Activated T-helper 1 cell treated with anti-CD3 and anti-CD28 coated beads, Interleukin-2, amount 50 U/mL, for 16 hours (primary cell): ENCODE measurements around the gene MBIP.

ENCODE experiments used
- DNase-seq, 2 donors: peaks; one replicate each; pipeline ENCODE4 v3.0.0-alpha.2; 2020; ENCODE audit warnings: low read depth in 1 of 2, low spot score in 1 of 2

The MBIP gene

GRCh38 chr14:36313898-36314297 is 6.5 kb downstream of the MBIP start:
- DNase-seq = no peak

- DNase-seq = no peak
These were observed 7.2 kb downstream of the MBIP start for GRCh38 chr14:36313206-36313605.

GRCh38 chr14:36306836-36307235 is 13.6 kb downstream of the MBIP start:
- DNase-seq = no peak

- no peak for DNase-seq
These were observed 15.5 kb downstream of the MBIP start for GRCh38 chr14:36304895-36305294.

GRCh38 chr14:36303960-36304359 is 16.5 kb downstream of the MBIP start:
- no peak for DNase-seq

- DNase-seq = no peak
These were observed 17.6 kb downstream of the MBIP start for GRCh38 chr14:36302823-36303222.

GRCh38 chr14:36301159-36301558 is 19.3 kb downstream of the MBIP start:
- no peak for DNase-seq

GRCh38 chr14:36300337-36300736 is 20.1 kb downstream of the MBIP start:
- no peak for DNase-seq

- no peak for DNase-seq
These were observed 24.5 kb downstream of the MBIP start for GRCh38 chr14:36295642-36296627.

GRCh38 chr14:36294543-36294942 is 25.9 kb downstream of the MBIP start:
- DNase-seq = no peak

GRCh38 chr14:36293824-36294223 is 26.6 kb downstream of the MBIP start:
- DNase-seq = no peak

GRCh38 chr14:36289954-36290353 is 30.5 kb downstream of the MBIP start:
- no peak for DNase-seq

GRCh38 chr14:36288496-36288895 is 31.9 kb downstream of the MBIP start:
- DNase-seq = no peak

- no peak for DNase-seq
These were observed 35.4 kb downstream of the MBIP start for GRCh38 chr14:36284971-36285595.

GRCh38 chr14:36281309-36281708 is 39.1 kb downstream of the MBIP start:
- DNase-seq = no peak

- DNase-seq = no peak
These were observed 40.9 kb downstream of the MBIP start for GRCh38 chr14:36279306-36280190.

GRCh38 chr14:36275741-36276140 is 44.7 kb downstream of the MBIP start:
- no peak for DNase-seq

GRCh38 chr14:36271939-36272907 is 48.2 kb downstream of the MBIP start:
- no peak for DNase-seq

- no peak for DNase-seq
These were observed 49.2 kb downstream of the MBIP start for GRCh38 chr14:36271222-36271621.

GRCh38 chr14:36270191-36270590 is 50.2 kb downstream of the MBIP start:
- DNase-seq = no peak
